Activated CD4-positive, alpha-beta T cell treated with anti-CD3 and anti-CD28 coated beads, Interleukin-2, Interleukin-4, amounts not matched to agents 100 ng/mL and 50 ng/mL, durations not matched to agents 16 hours and 8 hours (primary cell): Measurements from ENCODE around the gene SET.

ENCODE experiments used
- DNase-seq: peaks from one replicate; pipeline ENCODE4 v3.0.0-alpha.2; 2020; ENCODE audit warnings: low spot score

SET gene

DNA sequence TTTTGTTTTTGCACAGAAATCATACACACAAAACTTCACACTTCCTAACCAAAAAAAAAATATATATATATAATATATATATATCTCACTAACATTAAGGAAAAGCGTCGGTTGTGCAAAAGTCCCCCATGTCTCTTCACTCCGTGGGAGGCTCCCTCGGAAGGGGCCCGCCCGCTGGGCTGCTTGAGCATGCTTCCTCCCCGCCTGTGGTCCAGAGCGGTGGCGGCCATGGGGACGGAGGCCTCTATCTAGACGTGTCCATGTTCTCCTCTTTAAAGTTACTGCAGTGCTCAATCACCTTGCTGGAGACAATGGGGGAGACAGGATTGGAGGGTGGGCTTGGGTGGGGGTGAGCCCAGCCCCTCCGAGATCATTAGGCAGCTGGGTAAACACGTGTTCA is 42.1 kb downstream of the SET start:
- DNase-seq: no peak

DNA sequence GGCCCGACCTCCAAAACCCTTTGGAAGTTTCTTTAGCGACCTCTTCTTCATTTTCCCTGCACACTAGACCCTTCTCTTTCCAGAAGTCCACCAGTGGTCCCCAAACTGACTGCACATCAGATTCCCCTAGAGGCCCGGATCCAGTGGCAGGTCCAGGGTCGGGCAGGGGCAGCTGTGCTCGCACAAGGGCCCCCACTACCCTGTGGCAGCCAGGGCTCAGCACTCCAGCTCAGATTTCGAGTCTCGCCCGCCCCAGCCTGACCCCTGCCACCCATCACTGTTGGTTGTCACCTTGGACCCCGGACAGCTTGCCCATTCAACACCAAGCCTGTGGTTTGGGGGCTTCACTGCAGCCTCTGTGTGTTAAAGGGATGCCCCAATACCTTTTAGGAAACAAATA is 42.7 kb downstream of the SET start:
- no peak for DNase-seq

GRCh38 chr9:128732576-128732975 is 43.6 kb downstream of the SET start:
- no peak for DNase-seq

GRCh38 chr9:128733256-128733655 is 44.2 kb downstream of the SET start:
- DNase-seq: no peak

DNA sequence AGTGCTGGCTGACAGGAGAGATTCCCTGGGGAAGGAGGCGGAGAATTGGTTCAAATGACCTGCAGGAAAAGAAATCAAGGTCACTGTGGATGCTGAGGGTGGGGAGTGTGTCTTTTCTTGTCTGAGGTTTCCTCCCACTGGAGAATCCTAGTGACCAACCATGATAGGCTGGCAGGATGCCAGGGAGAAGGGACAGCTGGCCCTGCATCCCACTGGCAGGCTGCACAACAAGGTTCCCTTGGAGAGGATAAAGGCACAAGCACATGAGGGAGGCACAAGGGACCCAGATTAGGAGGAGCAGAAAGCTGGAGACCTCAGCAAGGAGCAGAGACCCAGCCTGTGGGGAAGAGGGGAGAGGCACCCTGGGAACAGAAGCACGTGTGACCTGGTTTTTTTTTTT is 46.4 kb downstream of the SET start:
- DNase-seq: no peak

DNA sequence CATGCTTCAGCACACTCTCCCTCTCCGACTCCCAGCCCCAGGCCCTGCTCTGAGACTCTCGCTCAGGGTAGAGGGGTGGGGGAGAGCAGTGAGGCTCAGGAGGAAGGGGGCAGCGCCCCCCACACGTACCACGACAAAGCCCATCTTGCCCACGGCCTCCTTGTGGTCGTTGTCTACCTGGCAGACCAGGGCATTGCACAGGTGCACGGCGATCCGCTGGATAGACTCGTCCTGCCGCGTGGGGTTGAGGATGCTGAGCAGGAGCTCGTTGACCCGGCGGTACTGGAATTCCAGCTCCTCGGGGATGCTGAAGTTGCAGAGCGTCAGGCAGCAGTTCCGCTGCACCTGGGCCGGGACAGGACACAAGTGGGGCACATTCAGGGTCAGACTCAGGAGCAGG is 53.4 kb downstream of the SET start:
- no peak for DNase-seq

DNA sequence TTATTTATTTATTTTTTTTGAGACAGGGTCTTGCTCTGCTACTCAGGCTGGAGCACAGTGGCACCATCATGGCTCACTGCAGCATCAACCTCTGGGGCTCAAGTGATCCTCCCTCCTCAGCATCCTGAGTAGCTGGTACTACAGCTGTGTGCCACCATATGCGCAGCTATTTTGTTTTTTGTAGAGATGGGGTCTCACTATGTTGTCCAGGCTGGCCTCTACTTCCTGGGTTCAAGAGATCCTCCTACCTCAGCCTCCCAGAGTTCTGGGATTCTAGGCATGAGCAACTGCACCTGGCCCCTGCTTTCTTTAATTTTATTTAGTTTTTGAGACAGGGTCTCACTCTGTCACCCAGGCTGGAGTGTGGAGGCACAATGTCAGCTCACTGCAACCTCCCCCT is 54.4 kb downstream of the SET start:
- DNase-seq: no peak
